Activated naive CD4-positive, alpha-beta T cell treated with anti-CD3 and anti-CD28 coated beads, Interleukin-2, amount 50 U/mL, for 72 hours (primary cell): ENCODE measurements around the gene INHBA. TPM values are rescaled to one million over a fixed set of nuclear protein-coding genes. Genes with fewer than 3 reads are reported as not detected.

Experiments
- ATAC-seq, 2 donors: fragments of 150-1000 bp; cut with Tn5 transposase; 2 replicates each; pipeline ENCODE4 v1.10.0; 2021; ENCODE audit warnings: mild to moderate bottlenecking in 2 of 2, moderate library complexity in 2 of 2
- DNase-seq, 2 donors: peaks; one replicate each; pipeline ENCODE4 v3.0.0; 2021 to 2022; ENCODE audit warnings: low spot score in 2 of 2
- H3K27ac Mint-ChIP-seq, 2 donors: one replicate each; pipeline ENCODE4 v1.8.0; 2022; ENCODE audit warnings: mild to moderate bottlenecking in 2 of 2, mixed read lengths in 2 of 2
- H3K36me3 Mint-ChIP-seq, 2 donors: one replicate each; pipeline ENCODE4 v1.8.0; 2022; ENCODE audit warnings: mixed read lengths in 2 of 2
- H3K9me3 Mint-ChIP-seq, 2 donors: one replicate each; pipeline ENCODE4 v1.8.0; 2022; ENCODE audit warnings: mixed read lengths in 2 of 2
- total RNA-seq, 2 donors: library from RNA; stranded (reverse); gene quantifications; one replicate each; pipeline ENCODE4 v1.2.3, GENCODE V29; 2022

Gene INHBA
- total RNA-seq, 2 donors from 2014 or later: 0.12 to 0.77 TPM

GRCh38 chr7:41655426-41655825, 47.5 kb downstream of the INHBA start:
- Mint-ChIP-seq H3K9me3 (peaks cover 3 to 11% of the 10 kb centered on the region in 2 donors), H3K36me3 (no peaks in the 10 kb centered on the region), H3K27ac (no peak overlapping the region)
- ATAC-seq (no peak), DNase-seq (no peak)

GRCh38 chr7:41652267-41652666, 50.6 kb downstream of the INHBA start:
- H3K9me3 Mint-ChIP-seq: peaks cover 0 to 7% of the 10 kb centered on the region in 2 donors
- ATAC-seq (no peak), DNase-seq (no peak)
- no peak overlapping the region for H3K27ac Mint-ChIP-seq
- H3K36me3 Mint-ChIP-seq: no peaks in the 10 kb centered on the region

DNA sequence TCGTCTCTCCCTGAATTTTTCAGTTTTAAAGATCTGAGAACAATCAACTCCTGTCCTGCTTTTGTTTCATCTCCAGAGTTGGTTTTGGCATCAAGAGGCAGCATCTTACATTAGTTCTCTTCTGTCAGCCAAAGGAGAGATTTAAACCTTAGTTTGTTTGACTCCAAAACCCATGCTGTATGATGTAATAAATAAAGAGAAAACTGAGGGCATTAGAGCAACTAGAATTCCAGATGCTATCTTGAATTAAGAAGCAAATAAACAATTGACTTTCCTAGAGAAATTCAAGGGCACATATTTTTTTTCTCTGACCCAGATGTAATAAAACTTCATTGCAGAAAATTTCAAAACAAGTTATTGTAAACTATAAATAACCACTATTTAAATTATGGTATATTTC, 54.4 kb downstream of the INHBA start:
- Mint-ChIP-seq H3K9me3 (peaks cover 0 to 7% of the 10 kb centered on the region in 2 donors), H3K27ac (no peak overlapping the region), H3K36me3 (no peaks in the 10 kb centered on the region)
- ATAC-seq: no peak
- no peak for DNase-seq

- ATAC-seq: no peak
- no peak overlapping the region for H3K27ac Mint-ChIP-seq
- DNase-seq: no peak
- no peaks in the 10 kb centered on the region for H3K36me3 Mint-ChIP-seq
- peaks cover 0 to 5% of the 10 kb centered on the region in 2 donors for H3K9me3 Mint-ChIP-seq
Observed at GRCh38 chr7:41643616-41644015, 59.3 kb downstream of the INHBA start.

DNA sequence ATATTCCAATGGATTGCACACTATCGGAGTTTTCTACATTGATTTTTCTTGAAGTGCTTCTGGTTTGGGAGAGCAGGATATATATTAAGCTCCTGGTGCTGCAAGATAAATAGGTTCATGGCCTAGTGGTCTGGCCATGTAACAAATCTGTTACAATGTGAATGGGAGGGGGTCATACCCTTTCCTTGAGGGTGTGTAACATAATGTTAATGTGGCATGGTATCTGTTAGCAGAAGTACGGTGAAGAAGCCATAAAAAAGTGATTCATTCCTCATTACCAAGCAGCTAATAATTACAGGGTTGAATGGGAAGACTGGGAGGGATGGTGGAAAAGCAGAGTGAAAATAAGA, 61.2 kb downstream of the INHBA start:
- Mint-ChIP-seq H3K9me3 (peaks cover 0 to 5% of the 10 kb centered on the region in 2 donors), H3K36me3 (no peaks in the 10 kb centered on the region), H3K27ac (no peak overlapping the region)
- ATAC-seq: no peak
- DNase-seq: no peak

GRCh38 chr7:41641011-41641664, 61.8 kb downstream of the INHBA start:
- Mint-ChIP-seq H3K9me3 (peaks cover 0 to 5% of the 10 kb centered on the region in 2 donors), H3K36me3 (no peaks in the 10 kb centered on the region), H3K27ac (no peak overlapping the region)
- ATAC-seq (no peak), DNase-seq (no peak)

- Mint-ChIP-seq H3K27ac (no peak overlapping the region), H3K36me3 (no peaks in the 10 kb centered on the region), H3K9me3 (peaks cover 0 to 5% of the 10 kb centered on the region in 2 donors)
- ATAC-seq (no peak), DNase-seq (no peak)
Observed at GRCh38 chr7:41640487-41640886, 62.4 kb downstream of the INHBA start.

DNA sequence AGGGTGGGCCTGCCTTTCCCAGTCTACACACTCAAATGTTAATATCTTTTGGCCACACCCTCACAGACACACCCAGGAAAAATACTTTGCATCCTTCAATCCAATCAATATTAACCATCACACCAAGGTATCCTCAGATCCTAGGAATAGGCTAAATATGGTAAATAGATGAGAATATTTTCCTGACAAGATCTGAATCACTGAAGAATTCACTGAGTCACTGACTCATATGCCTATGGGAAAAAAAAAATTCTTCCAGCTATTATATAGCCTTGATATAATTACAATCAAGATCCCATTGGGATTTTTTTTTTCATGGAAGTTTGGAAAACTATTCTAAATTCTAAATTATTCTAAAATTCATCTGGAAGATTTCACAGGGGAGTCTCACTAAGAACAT, 65.8 kb downstream of the INHBA start:
- Mint-ChIP-seq H3K36me3 (no peaks in the 10 kb centered on the region), H3K9me3 (peaks cover 4 to 8% of the 10 kb centered on the region in 2 donors), H3K27ac (no peak overlapping the region)
- ATAC-seq (no peak), DNase-seq (no peak)
